Vagina (tissue), 2 donors: ENCODE data around the gene SMARCD1.

Source experiments
- CTCF ChIP-seq, 3 experiments: fragments of 450-650 bp in 2 of 3; fragments of 200-600 bp in 1 of 3; sonication (generic) in 1 of 3; IDR thresholded peaks; one replicate each; pipeline ENCODE4 v1.5.1; 2017 to 2019; ENCODE audit warnings: antibody characterized with exemption in 3 of 3, mild to moderate bottlenecking in 2 of 3, moderate library complexity in 2 of 3
- POLR2A ChIP-seq, 2 donors: fragments of 450-650 bp; IDR thresholded peaks; one replicate each; pipeline ENCODE4 v1.6.1; 2017; ENCODE audit warnings: antibody characterized with exemption in 2 of 2, mild to moderate bottlenecking in 2 of 2, moderate library complexity in 2 of 2
- POLR2AphosphoS5 ChIP-seq, 2 donors: sonication (generic); formaldehyde crosslinking; IDR thresholded peaks; one replicate each; pipeline ENCODE4 v1.9.0; 2017; ENCODE audit warnings: antibody characterized with exemption in 2 of 2, mild to moderate bottlenecking in 2 of 2, low read depth in 1 of 2; ENCODE audit not compliant: insufficient read depth in 1 of 2

- TF ChIP-seq CTCF (IDR thresholded peaks at IDR 0.05) (no peak), POLR2AphosphoS5 (IDR thresholded peaks at IDR 0.05; ENCODE audit: insufficient read depth in 1 of 2, low read depth in 1 of 2) (no peak), POLR2A (IDR thresholded peaks at IDR 0.05) (no peak)
Measured at GRCh38 chr12:50127546-50127945, 42.4 kb downstream of the SMARCD1 start.
